GM12865 (cell line): ENCODE results near the gene TCF12.

Experiments used
- DNase-seq: peaks from one replicate; pipeline ENCODE4 v3.0.0; 2010; ENCODE audit warnings: low read depth
- H3K4me3 ChIP-seq: 2 replicates; pipeline ENCODE4 v1.5.1; 2011; ENCODE audit warnings: mild to moderate bottlenecking, low read depth, low read length, control low read depth
- TF ChIP-seq, protein P1 (sequence below): IDR thresholded peaks from 2 replicates; pipeline ENCODE4 v1.5.1; 2011; ENCODE audit warnings: low read length, control low read depth, low read depth, inconsistent platforms; ENCODE audit not compliant: insufficient read depth; ENCODE audit errors: missing control alignments

The TCF12 gene

DNA sequence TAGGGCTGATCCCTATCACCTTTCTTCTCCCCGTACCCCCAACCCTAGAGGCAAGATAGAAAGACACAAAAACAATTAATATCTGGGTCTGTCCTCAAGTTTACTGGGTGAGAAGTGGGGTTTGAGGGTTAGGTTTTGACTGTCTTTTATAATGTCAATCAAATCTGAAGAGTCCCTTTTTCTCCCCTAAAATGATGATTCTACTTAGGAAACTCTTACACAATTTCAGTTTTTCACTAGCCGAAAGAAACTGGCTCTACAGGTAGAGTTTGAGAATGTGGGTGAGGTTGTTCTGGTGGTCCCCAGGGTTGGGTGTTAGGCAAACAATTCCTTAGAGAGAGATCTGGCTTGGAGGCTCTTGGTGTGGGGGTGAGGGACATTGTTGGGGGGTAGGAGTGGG lies 189.9 kb downstream of the TCF12 start:
- TF ChIP-seq, protein P1, sequence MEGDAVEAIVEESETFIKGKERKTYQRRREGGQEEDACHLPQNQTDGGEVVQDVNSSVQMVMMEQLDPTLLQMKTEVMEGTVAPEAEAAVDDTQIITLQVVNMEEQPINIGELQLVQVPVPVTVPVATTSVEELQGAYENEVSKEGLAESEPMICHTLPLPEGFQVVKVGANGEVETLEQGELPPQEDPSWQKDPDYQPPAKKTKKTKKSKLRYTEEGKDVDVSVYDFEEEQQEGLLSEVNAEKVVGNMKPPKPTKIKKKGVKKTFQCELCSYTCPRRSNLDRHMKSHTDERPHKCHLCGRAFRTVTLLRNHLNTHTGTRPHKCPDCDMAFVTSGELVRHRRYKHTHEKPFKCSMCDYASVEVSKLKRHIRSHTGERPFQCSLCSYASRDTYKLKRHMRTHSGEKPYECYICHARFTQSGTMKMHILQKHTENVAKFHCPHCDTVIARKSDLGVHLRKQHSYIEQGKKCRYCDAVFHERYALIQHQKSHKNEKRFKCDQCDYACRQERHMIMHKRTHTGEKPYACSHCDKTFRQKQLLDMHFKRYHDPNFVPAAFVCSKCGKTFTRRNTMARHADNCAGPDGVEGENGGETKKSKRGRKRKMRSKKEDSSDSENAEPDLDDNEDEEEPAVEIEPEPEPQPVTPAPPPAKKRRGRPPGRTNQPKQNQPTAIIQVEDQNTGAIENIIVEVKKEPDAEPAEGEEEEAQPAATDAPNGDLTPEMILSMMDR = no peak
- no peak overlapping the region for H3K4me3 ChIP-seq
- no peak for DNase-seq

DNA sequence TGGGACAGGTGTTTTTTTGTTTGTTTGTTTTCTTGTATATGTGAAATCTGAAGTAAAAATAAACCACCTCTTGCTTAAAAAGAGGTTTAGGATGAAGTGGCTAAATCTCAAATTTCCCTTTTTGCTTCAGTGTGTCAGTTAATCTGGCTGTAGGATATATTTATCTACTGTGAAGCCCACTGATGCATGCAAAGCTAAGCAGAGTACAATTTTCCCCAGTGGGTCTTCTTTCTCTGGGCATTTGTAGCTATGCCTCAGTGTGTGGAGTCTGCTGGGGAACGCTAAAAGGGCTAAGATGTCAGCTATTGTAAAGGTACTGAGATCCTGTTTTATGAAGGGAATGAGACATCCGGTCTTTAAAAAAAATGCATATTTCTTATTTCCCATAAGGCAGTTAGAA lies 190.6 kb downstream of the TCF12 start:
- no peak for DNase-seq
- TF ChIP-seq, protein P1 = no peak
- H3K4me3 ChIP-seq = no peak overlapping the region

DNA sequence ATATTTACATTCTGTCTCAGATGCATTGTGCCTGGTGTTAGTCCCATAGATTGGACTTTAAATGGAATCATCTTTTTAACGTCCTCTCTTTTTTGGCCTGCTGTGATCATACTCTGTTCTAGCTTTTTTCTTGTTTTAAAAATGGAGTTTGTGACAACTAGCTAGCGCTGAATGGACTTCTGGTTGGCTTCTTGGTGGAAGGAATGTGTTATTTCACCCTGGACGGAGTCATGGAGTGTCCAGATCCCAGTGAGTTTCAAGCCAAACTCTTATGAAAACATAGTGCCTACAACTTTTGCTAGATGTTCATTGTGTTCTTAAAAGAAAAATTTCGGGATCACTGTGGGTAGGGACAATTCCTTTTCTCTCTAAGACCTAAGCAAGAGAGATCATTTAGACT lies 192.6 kb downstream of the TCF12 start:
- H3K4me3 ChIP-seq = no peak overlapping the region
- DNase-seq = no peak
- TF ChIP-seq, protein P1 = no peak

DNA sequence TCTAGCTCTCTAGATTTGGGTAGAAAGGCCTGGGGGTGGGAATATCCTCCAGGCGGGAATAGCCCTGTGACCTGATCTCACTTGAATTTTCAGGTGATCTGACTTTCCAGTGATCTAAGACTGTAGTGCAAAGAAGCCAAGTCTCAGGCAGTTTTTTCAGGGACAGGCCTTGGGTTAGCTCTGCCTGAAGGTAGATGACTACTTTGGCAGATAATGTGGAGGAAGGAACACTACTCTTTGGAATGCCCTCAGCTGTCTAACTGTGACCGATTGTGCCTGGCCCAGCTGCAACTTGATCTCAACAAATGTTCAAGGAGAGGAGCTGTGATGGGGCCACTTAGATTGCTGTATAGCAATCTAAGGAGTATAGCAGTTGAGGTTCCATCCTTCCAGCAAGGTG lies 193.7 kb downstream of the TCF12 start:
- no peak for DNase-seq
- TF ChIP-seq, protein P1 = no peak
- no peak overlapping the region for H3K4me3 ChIP-seq

DNA sequence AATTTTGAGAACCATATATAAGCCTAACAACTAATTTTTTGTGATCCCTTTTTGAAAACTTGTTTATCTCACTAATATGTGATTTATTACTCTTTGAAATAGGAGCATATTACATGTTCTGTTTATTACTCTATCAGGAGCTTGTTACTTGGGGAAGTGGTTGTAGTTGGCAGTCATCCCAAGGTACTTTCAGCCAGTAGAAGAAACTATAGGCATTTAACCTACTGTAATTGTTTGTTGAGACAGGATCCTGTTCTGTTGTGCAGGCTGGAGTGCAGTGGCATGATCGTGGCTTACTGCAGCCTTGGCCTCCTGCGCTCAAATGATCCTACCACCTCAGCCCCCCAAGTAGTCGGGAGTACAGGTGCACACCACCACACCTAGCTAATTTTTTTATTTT lies 195.6 kb downstream of the TCF12 start:
- no peak for DNase-seq
- TF ChIP-seq, protein P1 = no peak
- H3K4me3 ChIP-seq = no peak overlapping the region

DNA sequence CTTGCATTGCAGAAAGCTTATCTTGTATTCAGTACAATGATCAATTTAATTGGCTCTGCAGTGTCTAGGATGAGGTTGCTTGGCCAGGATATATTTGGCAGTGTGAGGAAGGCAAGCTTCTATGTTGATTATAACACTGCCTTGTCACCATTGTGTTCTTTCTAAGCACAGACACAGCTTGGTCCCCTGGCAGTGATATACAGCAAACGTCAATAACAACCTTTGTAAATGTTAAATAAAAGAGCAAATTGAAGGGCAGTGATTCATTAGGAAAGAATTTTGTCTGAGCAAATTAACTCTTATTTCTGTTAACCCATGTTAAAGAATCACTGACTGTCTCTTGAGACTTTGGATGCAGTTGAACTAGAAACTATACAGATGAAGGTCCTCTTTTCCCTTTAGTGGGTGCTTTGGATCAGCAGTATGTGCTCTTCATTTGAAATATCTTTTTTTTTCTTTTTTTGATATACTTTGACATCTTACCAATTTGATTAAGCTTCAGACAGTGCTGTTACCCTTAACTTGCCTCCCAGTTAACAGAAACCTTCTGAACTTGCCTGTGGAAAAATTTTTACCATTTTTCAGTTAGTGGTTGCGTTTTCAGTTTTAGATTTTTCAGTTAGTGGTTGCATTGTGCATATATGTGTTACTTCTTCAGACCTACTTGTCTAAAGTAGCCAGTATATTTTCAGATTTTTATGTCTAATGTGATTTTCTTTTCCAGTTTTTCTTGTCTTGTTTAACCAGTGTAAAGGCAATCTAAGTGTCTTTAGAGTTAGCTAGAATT lies 199.8 kb downstream of the TCF12 start:
- peak; percentile 32 for DNase-seq
- TF ChIP-seq, protein P1 = no peak
- H3K4me3 ChIP-seq = no peak overlapping the region; the same call in 1 of the 2 replicates
